ENCODE data around the gene FIG4.
"Not testable (repeated sequence)": the region's sequence is repeated elsewhere in the genome, so short reads cannot be mapped to it uniquely, and the experiment has no call there.

The FIG4 gene

DNA sequence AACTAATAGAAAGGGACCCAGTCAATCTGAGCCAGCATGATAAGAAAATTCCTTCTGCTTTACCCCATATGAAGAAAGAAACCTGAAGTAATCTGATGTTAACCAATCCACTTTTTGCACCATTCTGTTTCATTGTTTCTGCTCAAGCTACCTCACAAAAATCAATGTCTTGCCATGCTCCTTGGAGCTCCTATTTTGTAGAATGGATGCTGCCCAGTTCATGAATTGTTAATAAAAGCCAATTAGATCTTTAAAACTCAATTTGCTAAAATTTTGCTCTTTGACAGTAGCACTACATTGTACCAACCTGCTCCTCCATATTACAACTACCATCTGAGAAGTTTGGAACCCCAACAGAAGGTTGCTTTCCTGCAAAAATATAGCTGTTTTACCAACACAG is 170.8 kb downstream of the FIG4 start:
- no peak for DNase-seq

DNA sequence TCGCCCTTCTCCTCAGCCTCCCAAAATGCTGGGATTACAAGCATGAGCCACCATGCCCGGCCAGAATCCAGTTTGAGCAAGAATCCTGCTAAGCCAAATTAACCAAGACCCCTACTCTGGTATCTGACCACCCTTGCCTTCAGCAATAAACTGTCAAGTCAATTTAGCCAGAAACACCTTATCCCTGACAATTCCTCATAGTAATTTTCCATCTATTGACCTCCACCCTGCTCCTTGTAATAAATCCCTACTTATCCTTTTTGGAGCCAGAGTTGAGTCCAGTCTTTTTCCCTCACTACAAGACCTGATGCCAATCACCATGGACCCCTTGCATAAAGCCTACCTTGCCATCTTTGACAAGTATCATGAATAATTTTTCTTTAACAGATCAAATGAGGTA is 173.0 kb downstream of the FIG4 start:
- no peak for DNase-seq

DNA sequence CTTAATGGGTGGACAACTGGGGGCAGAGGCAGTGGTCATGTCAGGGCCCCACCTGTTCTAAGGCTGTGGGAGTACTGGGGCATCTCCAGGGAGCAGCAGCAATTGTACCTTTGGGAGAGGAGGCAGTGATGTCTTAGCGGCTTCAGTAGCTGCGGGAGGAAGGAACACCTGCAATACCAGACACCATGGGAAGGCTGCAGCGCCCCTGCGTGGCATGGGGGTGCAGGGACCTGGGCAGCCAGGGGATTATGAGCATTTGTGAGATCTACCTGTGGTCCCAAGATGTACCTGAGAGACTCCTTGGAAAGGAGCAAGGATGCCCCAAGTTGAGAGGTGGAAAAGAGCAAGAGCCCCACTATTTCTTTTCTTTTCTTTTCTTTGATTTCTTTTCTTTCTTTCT is 174.9 kb downstream of the FIG4 start:
- no peak for DNase-seq

DNA sequence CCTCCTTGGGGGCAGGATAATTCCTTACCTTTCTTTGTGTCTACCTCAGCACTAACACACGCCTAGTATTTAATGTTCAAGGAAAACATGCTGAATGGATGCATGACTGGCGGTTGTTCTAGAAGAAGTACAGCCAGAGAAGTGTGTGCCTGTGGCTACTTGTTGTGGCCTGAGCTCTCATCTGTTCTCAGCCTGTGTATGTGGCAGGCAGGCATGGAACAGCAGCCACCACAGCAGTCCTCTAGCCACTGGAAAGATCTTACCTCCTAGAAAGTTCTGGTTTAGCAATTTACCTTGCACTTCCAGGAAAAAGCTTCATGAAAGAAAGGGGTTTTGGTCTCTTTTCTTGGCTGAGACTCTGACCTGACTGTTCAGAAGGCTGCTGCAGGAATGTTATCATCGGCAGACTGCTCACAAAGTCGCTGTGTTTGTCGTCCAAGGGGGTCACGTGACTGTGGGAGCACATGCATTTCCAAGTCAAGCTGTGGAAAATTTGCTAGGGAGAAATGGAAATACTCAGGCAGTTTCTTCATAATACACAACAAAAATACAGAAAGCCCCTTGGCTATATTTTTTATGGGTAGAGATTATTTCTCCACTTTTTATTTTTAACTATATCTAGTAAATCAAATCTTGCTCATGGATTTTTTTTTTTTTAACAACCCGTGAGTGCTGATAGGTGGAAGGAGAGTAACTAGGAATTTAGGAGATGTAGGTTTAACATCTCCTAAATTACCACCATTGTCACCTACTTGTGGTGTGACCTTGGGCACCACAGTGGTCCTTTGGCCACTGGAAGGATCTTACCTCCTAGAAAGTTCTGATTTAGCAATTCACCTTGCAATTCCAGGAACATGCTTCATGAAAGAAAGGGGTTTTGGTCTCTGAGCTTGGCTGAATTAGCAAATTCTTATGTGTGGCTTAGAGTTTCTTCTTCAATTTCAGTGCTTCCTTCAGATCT is 176.2 kb downstream of the FIG4 start:
- no peak for DNase-seq

- DNase-seq, result no peak
Observed at GRCh38 chr6:109867970-109868358, 176.9 kb downstream of the FIG4 start.

- DNase-seq, result not testable (repeated sequence)
Observed at GRCh38 chr6:109869398-109870088, 178.4 kb downstream of the FIG4 start.

GRCh38 chr6:109870089-109870410 is 179.0 kb downstream of the FIG4 start:
- no peak for DNase-seq

DNA sequence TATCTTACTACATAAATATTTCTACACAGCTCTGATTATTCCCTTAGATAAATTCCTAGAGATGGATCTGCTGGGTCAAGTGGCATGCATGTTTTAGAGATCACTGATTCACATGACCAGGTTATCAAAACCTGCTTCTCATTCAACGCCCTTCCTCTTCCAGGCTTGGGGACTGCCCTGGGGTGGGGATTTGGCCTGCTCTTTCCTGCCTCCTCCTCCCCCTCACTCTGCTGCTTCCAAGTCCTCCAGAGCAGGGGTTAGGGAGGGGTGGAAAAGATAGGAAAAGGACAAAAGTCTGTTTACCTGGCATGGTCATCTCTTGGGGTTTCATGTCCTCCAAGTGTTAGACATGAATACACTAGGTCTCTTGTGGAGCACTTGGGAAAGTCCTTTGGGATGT is 181.5 kb downstream of the FIG4 start:
- no peak for DNase-seq

- DNase-seq, result no peak
Observed at GRCh38 chr6:109872968-109873545, 182.0 kb downstream of the FIG4 start.

- DNase-seq, result no peak
Observed at GRCh38 chr6:109874086-109874485, 183.0 kb downstream of the FIG4 start.

GRCh38 chr6:109874621-109875020 is 183.5 kb downstream of the FIG4 start:
- DNase-seq, result no peak

Data from NCI-H1436 (cell line).